GM12873 (cell line): ENCODE data around the gene VIL1.

ENCODE experiments used
- TF ChIP-seq, protein P1 (sequence below): IDR thresholded peaks from 2 replicates; pipeline ENCODE4 v1.5.1; 2012; ENCODE audit warnings: low read depth, mild to moderate bottlenecking, moderate library complexity, low read length, control low read depth; ENCODE audit not compliant: insufficient read depth; ENCODE audit errors: missing control alignments

The VIL1 gene

DNA sequence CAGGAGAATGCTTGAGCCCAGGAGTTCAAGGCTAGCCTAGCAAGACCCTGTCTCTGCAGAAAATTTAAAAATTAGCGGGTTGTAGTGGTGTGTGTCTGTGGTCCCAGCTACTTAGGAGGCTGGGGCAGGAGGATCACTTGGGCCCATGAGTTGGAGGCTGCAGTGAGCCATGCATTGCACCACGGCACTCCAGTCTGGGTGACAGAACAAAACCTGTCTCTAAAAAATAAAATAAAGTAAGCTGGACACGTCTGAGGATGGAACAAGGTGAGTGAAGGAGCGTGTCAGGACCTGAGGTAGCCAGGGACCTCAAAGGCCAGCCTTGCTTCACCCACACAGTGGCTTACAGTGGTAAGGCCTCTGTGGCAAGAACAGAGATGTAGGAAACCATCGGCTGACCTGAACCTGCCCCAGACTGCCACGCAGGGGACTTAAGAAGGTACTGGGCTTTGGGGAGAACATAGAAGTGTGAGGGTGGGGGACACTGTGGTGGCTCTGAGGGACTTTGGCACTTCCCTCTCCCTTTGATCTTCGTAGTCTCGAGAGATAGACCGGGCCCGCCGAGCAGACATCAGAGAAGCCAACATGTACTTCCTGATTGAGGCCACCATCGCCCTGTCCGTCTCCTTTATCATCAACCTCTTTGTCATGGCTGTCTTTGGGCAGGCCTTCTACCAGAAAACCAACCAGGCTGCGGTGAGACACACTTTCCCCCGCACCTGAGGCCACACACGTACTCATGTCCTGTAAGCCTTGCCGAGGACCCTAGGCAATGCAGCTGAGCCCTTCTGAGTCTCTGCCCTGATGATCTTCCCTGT lies 29.4 kb upstream of the VIL1 start:
- TF ChIP-seq, protein P1, sequence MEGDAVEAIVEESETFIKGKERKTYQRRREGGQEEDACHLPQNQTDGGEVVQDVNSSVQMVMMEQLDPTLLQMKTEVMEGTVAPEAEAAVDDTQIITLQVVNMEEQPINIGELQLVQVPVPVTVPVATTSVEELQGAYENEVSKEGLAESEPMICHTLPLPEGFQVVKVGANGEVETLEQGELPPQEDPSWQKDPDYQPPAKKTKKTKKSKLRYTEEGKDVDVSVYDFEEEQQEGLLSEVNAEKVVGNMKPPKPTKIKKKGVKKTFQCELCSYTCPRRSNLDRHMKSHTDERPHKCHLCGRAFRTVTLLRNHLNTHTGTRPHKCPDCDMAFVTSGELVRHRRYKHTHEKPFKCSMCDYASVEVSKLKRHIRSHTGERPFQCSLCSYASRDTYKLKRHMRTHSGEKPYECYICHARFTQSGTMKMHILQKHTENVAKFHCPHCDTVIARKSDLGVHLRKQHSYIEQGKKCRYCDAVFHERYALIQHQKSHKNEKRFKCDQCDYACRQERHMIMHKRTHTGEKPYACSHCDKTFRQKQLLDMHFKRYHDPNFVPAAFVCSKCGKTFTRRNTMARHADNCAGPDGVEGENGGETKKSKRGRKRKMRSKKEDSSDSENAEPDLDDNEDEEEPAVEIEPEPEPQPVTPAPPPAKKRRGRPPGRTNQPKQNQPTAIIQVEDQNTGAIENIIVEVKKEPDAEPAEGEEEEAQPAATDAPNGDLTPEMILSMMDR: no peak

DNA sequence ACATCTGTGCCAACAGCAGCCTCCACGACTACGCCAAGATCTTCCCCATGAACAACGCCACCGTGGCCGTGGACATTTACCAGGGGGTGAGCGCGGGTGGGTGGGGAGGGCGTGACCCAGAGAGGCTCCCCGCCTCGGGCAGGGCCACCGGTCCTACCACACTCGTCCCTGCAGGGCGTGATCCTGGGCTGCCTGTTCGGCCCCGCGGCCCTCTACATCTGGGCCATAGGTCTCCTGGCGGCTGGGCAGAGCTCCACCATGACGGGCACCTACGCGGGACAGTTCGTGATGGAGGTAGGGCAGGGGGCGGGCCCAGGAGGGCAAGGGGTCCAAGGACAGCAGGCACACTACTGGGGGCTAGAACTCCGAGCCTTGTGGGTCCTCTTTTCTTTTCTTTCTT lies 27.7 kb upstream of the VIL1 start:
- TF ChIP-seq, protein P1: no peak

DNA sequence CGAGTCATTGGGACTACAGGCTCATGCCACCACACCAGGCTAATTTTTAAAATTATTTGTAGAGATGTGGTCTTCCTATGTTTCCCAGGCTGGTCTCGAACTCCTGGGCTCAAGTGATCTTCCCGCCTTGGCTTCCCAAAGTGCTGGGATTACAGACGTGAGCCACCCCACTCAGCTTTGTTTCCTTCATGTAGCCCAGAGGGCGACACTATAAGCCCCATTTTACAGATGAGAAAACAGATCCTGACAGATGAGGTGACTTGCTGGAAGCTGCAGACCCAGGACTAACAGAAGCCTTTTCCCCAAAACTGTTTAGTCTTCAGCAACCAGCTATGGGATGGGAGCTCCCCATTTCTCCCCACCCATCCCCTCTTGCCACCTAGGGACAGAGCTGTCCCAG lies 26.5 kb upstream of the VIL1 start:
- TF ChIP-seq, protein P1: no peak

DNA sequence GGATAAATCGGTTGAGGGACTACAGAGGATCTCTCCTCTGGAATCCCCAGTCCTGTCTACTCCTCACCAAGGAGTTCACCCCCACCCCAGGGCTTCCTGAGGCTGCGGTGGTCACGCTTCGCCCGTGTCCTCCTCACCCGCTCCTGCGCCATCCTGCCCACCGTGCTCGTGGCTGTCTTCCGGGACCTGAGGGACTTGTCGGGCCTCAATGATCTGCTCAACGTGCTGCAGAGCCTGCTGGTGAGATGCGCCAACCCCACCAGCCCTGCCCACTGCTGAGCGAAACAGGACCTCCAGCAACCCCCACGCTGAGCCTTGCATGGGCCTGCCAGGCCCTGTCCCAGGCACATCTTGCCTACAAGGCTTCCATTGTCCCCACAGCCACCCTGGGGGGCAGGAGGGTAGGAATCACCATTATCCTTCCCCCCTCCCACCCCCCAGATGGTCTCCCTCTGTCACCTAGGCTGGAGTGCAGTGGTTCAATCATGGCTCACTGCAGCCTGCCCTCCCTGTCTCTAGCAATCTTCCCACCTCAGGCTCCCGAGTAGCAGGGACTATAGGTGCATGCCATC lies 25.9 kb upstream of the VIL1 start:
- TF ChIP-seq, protein P1: no peak

DNA sequence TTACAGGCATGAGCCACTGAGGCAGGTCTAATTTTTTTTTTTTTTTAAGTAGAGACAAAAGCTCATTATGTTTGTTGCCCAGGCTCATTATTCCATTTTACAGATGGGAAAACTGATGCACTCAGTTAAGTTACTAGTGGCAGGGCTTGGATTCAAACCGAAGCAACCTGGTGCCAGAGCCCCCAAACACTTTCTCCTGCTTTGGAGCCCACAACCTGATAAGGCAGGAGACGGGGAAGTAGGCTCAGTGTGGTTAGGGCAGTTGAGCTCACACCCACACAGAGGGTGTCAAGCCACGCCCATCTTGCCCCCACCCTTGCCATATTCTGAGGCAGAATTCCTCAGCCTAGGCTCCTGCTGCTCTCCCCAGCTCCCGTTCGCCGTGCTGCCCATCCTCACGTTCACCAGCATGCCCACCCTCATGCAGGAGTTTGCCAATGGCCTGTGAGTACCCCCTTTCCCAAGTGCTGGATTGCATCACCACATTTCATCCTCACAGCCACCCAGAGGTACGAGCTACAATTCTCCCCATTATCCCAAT lies 25.1 kb upstream of the VIL1 start:
- TF ChIP-seq, protein P1: no peak

DNA sequence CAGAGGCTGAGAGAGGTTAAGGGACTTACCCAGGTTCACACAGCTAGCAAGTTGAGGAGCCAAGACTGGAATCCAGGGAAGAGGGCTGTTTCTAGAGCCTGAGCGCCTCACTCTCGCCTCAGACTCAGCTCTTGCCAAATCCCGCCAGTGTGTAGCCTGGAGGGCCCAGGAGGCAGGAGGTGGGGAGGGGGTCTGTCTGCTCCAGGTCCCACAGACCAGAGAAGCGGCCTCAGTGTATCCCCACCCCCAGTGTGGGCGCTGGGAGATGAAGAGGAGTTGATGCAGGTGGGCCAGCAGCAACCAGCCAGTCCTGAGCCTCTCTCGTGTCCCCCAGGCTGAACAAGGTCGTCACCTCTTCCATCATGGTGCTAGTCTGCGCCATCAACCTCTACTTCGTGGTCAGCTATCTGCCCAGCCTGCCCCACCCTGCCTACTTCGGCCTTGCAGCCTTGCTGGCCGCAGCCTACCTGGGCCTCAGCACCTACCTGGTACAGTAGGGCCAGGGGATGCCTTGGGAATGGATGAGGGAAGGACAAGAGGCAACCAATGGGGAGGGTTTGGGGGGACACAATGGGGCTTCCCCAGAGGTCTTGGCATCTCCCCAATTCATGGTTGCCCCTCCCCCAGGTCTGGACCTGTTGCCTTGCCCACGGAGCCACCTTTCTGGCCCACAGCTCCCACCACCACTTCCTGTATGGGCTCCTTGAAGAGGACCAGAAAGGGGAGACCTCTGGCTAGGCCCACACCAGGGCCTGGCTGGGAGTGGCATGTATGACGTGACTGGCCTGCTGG lies 24.4 kb upstream of the VIL1 start:
- TF ChIP-seq, protein P1: no peak

DNA sequence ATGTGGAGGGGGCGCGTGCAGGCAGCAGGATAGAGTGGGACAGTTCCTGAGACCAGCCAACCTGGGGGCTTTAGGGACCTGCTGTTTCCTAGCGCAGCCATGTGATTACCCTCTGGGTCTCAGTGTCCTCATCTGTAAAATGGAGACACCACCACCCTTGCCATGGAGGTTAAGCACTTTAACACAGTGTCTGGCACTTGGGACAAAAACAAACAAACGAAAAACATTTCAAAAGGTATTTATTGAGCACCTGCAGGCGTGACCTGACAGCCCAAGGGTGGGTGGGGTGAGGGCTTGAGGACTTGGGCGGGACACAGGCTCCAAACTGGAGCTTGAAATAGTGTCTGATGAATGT lies 23.9 kb upstream of the VIL1 start:
- TF ChIP-seq, protein P1: no peak
